Ascending aorta (tissue), 2 donors: ENCODE data around the gene KRT2. TPM values are rescaled to one million over a fixed set of nuclear protein-coding genes. Genes with fewer than 3 reads are reported as not detected.

ENCODE experiments used
- DNase-seq, 2 donors: peaks; one replicate each; pipeline ENCODE4 v3.0.0-alpha.2; 2019; ENCODE audit warnings: low spot score in 2 of 2
- H3K27ac ChIP-seq, 2 donors: fragments of 200-600 bp; sonication (generic); one replicate each; pipeline ENCODE4 v1.5.1; 2016 to 2017; ENCODE audit warnings: mild to moderate bottlenecking in 1 of 2
- H3K27me3 ChIP-seq: fragments of 200-600 bp; sonication (generic); one replicate; pipeline ENCODE4 v1.5.1; 2017
- H3K36me3 ChIP-seq, 2 donors: fragments of 200-600 bp; sonication (generic); one replicate each; pipeline ENCODE4 v1.5.1; 2016
- H3K4me1 ChIP-seq, 2 donors: fragments of 200-600 bp; sonication (generic); one replicate each; pipeline ENCODE4 v1.5.1; 2016 to 2017; ENCODE audit warnings: mild to moderate bottlenecking in 1 of 2
- H3K4me3 ChIP-seq, 2 donors: fragments of 200-600 bp; sonication (generic); one replicate each; pipeline ENCODE4 v1.5.1; 2016 to 2017; ENCODE audit warnings: mild to moderate bottlenecking in 1 of 2
- H3K9me3 ChIP-seq, 2 donors: fragments of 200-600 bp; sonication (generic); one replicate each; pipeline ENCODE4 v1.5.1; 2016
- CTCF ChIP-seq, 3 experiments: fragments of 200-600 bp in 2 of 3; fragments of 450-650 bp in 1 of 3; sonication (generic) in 2 of 3; IDR thresholded peaks; one replicate each; pipeline ENCODE4 v1.5.1; 2016 to 2019; ENCODE audit warnings: antibody characterized with exemption in 3 of 3, mild to moderate bottlenecking in 1 of 3, moderate library complexity in 1 of 3
- intact Hi-C: fragments of 100-400 bp; cut with DNase I; formaldehyde crosslinking; loops from one replicate; pipeline ENCODE4 v1.15.1; 2023
- total RNA-seq: library from RNA; depleted of rRNA; stranded (reverse); fragments of >200 nt; gene quantifications from one replicate; pipeline ENCODE4 v1.1.0, GENCODE V29; 2016

Gene KRT2
- total RNA-seq, 1 donor from 2014 or later = not detected

DNA sequence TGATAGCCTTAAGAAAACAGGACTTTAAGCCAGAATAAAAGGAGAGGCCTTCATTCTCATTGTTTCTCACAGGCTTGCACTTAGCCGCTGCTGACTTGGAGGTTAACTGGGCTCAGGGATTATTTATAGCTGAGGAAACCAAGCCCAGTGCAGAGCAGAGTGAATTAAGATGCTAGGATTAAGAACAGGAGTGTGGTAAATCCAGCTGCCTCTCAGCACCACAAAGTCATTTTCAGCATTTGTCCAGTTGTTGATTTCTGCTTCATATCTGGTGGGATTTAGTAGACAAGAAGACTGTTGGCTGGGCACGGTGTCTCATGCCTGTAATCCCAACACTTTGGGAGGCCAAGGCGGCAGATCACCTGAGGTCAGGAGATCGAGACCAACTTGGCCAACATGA, 19.4 kb downstream of the KRT2 start:
- DNase-seq = no peak
- intact Hi-C loops = no loop called here
- no peaks in the 10 kb centered on the region for H3K36me3 ChIP-seq
- H3K27ac ChIP-seq = no peak overlapping the region
- H3K9me3 ChIP-seq = no peaks in the 10 kb centered on the region
- H3K4me3 ChIP-seq = no peak overlapping the region
- H3K4me1 ChIP-seq = no peaks in the 10 kb centered on the region
- no peak for TF ChIP-seq CTCF (IDR thresholded peaks at IDR 0.05)
- no peaks in the 10 kb centered on the region for H3K27me3 ChIP-seq

DNA sequence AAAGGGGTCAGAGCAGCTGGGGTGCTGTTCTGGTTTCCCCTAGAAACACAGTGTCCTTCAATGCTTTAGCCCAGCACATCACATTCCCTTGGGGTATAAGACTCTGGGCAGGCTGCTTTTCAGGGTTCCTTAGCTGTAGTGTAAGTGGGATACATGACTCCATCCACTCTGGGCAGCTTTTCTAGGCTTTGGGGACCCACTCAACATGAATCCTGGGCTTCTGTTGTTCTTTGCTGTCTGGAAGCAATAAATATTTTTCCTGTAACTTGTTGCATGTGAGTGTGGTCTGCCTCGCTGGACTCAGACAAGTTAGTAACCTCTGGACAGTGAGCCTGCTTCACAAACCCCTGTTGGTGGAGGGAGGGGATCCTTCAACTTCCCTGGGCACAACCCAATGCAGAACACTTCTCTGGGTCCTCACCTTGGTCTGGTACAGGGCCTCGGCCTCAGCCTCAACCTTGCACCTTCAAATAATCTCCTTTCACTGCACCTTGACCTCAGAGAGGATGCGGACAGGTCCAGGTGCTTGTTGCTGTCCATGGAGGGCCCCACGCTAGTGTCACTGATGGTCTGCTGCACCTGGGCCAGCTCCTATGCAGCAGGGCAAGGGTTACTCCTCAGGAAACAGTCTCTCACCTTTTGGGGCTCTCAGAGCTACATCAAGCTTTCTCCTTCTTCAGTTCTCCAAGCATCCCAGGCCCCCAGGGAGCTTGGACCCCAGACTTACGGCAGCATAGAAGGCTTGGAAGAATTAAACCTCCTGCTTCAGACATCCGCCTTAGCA, 20.1 kb downstream of the KRT2 start:
- H3K9me3 ChIP-seq = no peaks in the 10 kb centered on the region
- DNase-seq = peak in 1 of 2 donors; percentile 47
- intact Hi-C loops = no loop called here
- no peaks in the 10 kb centered on the region for H3K27me3 ChIP-seq
- no peaks in the 10 kb centered on the region for H3K36me3 ChIP-seq
- no peak overlapping the region for H3K27ac ChIP-seq
- H3K4me1 ChIP-seq = no peaks in the 10 kb centered on the region
- H3K4me3 ChIP-seq = no peak overlapping the region
- TF ChIP-seq CTCF (IDR thresholded peaks at IDR 0.05) = no peak

- no peak for TF ChIP-seq CTCF (IDR thresholded peaks at IDR 0.05)
- H3K4me1 ChIP-seq = no peaks in the 10 kb centered on the region
- no peak overlapping the region for H3K4me3 ChIP-seq
- no peaks in the 10 kb centered on the region for H3K27me3 ChIP-seq
- DNase-seq = peak in 1 of 2 donors; percentile 45
- intact Hi-C loops = no loop called here
- H3K36me3 ChIP-seq = no peaks in the 10 kb centered on the region
- H3K9me3 ChIP-seq = no peaks in the 10 kb centered on the region
- no peak overlapping the region for H3K27ac ChIP-seq
Measured at GRCh38 chr12:52631264-52631663, 20.7 kb downstream of the KRT2 start.

DNA sequence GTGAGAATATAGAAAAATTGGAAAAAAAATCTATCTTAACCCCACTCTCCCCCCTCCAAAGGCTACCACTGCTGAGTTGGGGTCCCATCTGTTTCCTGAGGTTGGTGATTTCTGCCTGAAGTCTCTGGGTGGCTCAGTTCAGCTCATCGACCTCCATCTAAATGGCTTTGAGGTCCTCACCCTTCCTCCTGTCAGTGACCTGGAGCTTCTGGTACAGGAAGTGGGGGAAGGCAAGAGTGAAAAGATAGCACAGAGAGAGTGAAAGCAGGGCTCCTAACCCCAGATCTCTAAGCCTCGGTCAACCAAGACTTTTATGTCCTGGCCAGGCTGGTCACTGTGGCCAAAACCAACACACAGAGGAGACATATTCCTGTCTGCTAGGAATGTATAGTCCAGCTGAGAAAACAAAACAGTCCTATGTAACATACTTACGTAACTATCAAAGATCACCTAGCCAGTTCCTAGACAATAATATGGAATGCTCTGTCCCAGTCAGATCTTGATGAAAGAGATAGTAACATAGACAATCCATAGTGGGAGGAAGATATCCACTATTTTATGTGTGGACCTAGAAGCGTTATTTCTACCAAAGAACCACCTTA, 21.3 kb downstream of the KRT2 start:
- H3K4me3 ChIP-seq = no peak overlapping the region
- H3K27ac ChIP-seq = no peak overlapping the region
- H3K36me3 ChIP-seq = no peaks in the 10 kb centered on the region
- no peaks in the 10 kb centered on the region for H3K27me3 ChIP-seq
- intact Hi-C loops = no loop called here
- TF ChIP-seq CTCF (IDR thresholded peaks at IDR 0.05) = no peak
- no peaks in the 10 kb centered on the region for H3K9me3 ChIP-seq
- H3K4me1 ChIP-seq = no peaks in the 10 kb centered on the region
- DNase-seq = peak in 1 of 2 donors; percentile 9

- Histone ChIP-seq H3K4me3 (no peak overlapping the region), H3K27me3 (no peaks in the 10 kb centered on the region), H3K4me1 (no peaks in the 10 kb centered on the region), H3K27ac (no peak overlapping the region), H3K9me3 (no peaks in the 10 kb centered on the region), H3K36me3 (no peaks in the 10 kb centered on the region)
- no peak for TF ChIP-seq CTCF (IDR thresholded peaks at IDR 0.05)
- DNase-seq = peak in 1 of 2 donors; percentile 54
- intact Hi-C loops = no loop called here
Measured at GRCh38 chr12:52630008-52630500, 22.0 kb downstream of the KRT2 start.
